LNCaP clone FGC (cell line): ENCODE data around the gene TMEM43.
A peak's percentile ranks its signal among the peaks of the same experiment; 100 is the strongest.

Source experiments
- DNase-seq: peaks from one replicate; pipeline ENCODE4 v3.0.0-alpha.2; 2011; ENCODE audit warnings: low read depth
- H3K4me3 ChIP-seq: 2 replicates; pipeline ENCODE4 v1.5.1; 2011; ENCODE audit warnings: mild to moderate bottlenecking, low read depth, low read length, control low read depth
- CTCF ChIP-seq: IDR thresholded peaks from 2 replicates; pipeline ENCODE4 v1.5.1; 2012; ENCODE audit warnings: mild to moderate bottlenecking; ENCODE audit not compliant: control insufficient read depth, insufficient read depth; ENCODE audit errors: extremely low read depth

The TMEM43 gene

DNA sequence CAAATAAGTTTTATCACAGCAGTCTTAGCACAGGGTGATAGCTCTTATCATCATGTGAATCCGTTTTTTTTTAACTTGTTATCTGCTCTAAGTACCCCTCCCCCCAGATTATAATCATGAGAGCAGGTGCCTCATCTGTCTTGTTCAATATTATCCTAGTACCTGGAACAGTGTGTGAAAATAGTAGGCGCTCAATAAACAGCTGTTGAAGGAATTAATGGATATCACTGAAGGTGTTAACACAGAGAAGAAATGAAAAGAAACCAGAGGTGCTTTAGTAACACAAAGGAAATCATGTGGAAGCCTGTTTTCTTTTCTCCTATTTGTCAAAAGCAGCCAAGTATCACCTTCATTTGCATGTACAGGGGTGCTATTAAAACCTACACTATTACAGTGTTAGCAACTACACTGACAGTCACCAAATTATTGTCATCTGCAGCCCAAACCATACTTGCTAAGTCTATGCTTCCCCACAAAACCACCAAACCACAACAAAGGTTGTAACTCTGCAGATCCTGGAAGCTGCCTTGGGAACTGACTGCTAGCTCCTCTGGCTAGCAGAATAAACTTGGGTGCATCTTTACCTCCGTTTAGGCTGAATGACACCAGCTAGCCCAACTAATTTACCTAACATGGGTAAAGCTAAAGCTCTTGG, 50.7 kb downstream of the TMEM43 start:
- H3K4me3 ChIP-seq: no peak overlapping the region
- TF ChIP-seq CTCF: no peak
- no peak for DNase-seq

- H3K4me3 ChIP-seq: peak overlapping the region; percentile 76
- no peak for TF ChIP-seq CTCF
These were observed 52.9 kb downstream of the TMEM43 start for GRCh38 chr3:14177580-14178246.

GRCh38 chr3:14178247-14179113, 53.6 kb downstream of the TMEM43 start, which contains the start of the genes LSM3 and XPC:
TSS of gene LSM3 (plus strand) at chr3:14178817. CDS start at chr3:14178861, 44 bp downstream.
TSS of gene XPC (minus strand) at chr3:14178601. CDS start at chr3:14178568, 33 bp downstream.
- DNase-seq: peak; percentile 98
- peak within 1 kb of the TSS; percentile 76 for H3K4me3 ChIP-seq
- no peak for TF ChIP-seq CTCF

More at GRCh38 chr3:14177580-14178246, 52.9 kb downstream of the TMEM43 start:
- no peak for DNase-seq

- TF ChIP-seq CTCF: no peak
- peak overlapping the region; percentile 76 for H3K4me3 ChIP-seq
- no peak for DNase-seq
These were observed 54.2 kb downstream of the TMEM43 start for GRCh38 chr3:14179114-14179465.

DNA sequence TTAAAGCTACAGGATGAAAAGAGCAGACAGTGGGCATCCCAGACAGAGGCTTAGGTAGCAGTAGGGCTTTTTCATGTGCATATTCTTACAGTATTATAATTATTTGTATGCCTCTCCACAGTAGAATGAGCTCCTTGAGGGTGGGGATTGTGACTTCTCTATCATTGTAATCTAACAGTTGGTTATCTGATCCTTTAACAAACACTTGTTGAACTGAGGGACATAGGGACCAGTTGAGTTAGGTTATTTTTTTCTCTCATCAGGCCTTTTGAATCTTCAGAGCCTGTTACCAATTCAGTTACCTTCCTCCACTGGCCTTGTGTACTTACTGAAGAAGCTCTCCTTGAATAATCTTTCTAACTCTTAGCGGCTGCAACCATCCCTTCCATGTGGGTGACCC, 54.9 kb downstream of the TMEM43 start:
- H3K4me3 ChIP-seq: peak overlapping the region; percentile 76
- no peak for TF ChIP-seq CTCF

DNA sequence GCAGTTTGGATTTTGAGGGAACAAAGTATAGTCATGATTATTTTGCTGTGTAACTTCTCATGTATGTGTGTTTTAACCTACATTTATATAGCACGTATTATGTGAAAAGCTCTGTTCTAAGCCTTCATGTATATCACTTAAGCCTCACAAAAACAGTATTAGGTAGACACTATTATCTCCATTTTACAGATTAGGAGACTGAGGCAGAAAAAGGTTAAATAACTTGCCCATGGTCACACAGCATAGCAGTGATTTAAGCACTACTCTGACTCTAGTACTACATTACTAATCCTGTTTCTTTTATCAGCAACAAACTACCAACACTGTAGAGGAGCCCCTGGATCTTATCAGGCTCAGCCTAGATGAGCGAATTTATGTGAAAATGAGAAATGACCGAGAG, 56.4 kb downstream of the TMEM43 start:
- no peak overlapping the region for H3K4me3 ChIP-seq
- no peak for DNase-seq
- TF ChIP-seq CTCF: no peak

More for the DNA sequence above, 54.9 kb downstream of the TMEM43 start:
- DNase-seq: no peak
